ENCODE results near the gene ASF1A. TPM values are rescaled to one million over a fixed set of nuclear protein-coding genes. Genes with fewer than 3 reads are reported as not detected.

Gene ASF1A
- total RNA-seq, 1 donor: 23.7 TPM

DNA sequence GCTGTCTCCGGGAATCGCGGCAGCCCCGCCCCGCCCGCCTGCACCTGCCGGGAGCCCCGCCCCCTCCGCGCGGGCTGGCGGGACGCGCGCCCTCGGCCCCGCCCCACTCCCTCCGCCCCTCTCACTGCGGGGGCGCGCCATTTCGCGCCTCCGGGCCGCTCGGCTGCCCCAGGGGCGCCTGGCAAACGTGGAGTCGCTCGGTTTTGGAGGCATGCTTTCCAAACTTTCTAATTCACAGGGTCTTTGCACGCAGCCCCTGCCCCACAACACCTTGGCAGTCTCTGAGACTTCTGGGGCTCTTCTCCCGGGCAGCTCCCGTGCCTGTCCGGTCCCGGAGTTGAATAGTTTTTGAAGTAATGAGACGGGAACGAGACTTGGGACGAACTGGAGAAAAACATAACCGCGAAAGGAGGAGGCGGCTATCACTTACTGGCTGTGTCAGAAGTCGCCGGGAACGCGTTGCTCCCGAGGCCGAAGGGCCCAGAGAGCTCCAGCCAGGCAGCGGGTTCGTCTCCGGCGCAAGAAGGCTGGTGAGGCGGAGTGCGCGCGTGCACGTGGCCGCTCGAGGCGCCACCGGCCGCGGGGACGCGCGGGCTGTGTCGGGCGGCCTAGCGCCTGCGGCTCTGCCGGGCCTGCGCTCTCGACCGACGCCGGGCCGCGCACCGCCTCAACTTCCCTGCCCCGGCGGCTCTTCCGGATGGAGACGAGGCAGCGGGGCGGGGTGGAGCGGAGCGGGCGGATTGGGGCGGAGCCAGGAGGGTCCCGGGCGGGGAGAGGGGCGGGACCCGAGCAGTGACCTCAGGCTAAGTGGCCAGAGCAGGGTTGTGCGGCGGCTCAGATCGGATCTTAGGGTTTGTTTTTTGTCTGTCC is 40.7 kb downstream of the ASF1A start, which contains the start of gene MCM9:
Gene MCM9, minus strand, starts transcription at position 699 of the 870 bp plus-strand sequence. CDS start 3,436 bp downstream, outside the sequence.
- H3K4me3 ChIP-seq (ENCODE audit: low read depth, low read length): peak within 1 kb of the TSS; percentile 95
- TF ChIP-seq, protein P1, sequence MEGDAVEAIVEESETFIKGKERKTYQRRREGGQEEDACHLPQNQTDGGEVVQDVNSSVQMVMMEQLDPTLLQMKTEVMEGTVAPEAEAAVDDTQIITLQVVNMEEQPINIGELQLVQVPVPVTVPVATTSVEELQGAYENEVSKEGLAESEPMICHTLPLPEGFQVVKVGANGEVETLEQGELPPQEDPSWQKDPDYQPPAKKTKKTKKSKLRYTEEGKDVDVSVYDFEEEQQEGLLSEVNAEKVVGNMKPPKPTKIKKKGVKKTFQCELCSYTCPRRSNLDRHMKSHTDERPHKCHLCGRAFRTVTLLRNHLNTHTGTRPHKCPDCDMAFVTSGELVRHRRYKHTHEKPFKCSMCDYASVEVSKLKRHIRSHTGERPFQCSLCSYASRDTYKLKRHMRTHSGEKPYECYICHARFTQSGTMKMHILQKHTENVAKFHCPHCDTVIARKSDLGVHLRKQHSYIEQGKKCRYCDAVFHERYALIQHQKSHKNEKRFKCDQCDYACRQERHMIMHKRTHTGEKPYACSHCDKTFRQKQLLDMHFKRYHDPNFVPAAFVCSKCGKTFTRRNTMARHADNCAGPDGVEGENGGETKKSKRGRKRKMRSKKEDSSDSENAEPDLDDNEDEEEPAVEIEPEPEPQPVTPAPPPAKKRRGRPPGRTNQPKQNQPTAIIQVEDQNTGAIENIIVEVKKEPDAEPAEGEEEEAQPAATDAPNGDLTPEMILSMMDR (IDR thresholded peaks at IDR 0.05; ENCODE audit: insufficient read depth, low read depth, low read length): no peak
- peak; percentile 85 for DNase-seq (ENCODE audit: low read depth)

DNA sequence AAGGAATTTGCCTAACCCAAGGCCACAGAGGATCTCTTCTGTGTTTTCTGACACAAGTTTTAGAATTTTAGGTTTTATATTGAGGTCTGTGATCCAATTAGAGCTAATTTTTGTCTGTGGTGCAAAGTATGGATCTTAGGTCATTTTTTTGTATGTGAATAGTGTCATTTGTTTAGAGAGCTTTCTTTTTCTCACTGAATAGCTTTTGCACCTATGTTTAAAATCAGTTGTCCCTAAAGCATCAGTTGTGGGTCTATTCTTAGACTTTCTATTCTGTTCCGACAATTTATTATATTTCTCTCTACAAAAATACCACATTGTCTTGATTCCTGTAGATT is 41.3 kb downstream of the ASF1A start:
- no peak for DNase-seq (ENCODE audit: low read depth)
- TF ChIP-seq, protein P1 (IDR thresholded peaks at IDR 0.05; ENCODE audit: insufficient read depth, low read depth, low read length): no peak
- peak overlapping the region; percentile 95 for H3K4me3 ChIP-seq (ENCODE audit: low read depth, low read length)

DNA sequence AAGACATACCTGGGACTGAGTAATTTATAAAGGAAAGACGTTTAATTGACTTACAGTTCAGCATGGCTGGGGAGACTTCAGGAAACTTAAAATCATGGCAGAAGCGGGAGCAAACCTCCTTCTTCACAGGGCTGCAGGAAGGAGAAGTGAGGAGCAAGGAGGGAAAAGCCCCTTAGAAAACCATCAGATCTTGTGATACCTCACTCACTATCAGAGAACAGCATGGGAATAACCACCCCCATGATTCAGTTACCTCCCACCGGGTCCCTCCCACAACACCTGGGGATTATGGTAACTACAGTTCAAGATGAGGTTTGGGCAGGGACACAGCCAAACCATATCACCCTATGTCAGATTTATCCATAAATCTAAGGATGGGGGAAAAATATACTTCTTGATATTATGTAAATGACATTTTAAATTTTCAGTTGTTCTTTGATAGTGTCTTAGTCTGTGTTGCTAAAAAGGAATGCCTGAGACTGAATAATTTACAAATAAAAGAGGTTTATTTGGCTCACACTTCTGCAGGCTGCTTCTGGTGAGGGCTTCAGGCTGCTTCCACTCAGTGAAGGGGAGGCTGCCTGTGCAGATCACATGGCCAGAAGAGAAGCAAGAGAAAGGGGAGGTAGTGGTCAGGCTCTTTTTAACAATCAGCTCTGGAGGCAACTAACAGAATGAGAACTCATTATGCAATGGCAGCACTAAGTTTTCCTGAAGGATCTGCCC is 42.2 kb downstream of the ASF1A start:
- no peak overlapping the region for H3K4me3 ChIP-seq (ENCODE audit: low read depth, low read length)
- DNase-seq (ENCODE audit: low read depth): no peak
- TF ChIP-seq, protein P1 (IDR thresholded peaks at IDR 0.05; ENCODE audit: insufficient read depth, low read depth, low read length): no peak

DNA sequence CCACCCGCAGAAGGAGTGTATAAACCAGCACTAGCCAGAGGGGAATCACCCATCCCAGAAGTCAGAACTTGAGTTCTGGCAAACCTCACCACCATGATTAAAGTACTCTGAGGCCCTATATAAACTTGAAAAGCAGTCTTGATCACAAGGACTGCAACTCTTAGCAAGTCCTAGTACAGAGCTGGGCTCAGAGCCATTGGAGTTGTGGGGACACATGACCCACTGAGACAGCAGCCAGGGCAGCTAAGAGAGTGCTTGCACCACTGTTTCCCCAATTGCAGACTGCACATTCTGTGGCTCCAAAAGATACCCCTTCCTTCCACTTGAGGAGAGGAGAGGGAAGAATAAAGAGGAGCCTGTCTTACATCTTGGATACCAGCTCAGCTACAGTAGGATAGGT is 45.7 kb downstream of the ASF1A start:
- TF ChIP-seq, protein P1 (IDR thresholded peaks at IDR 0.05; ENCODE audit: insufficient read depth, low read depth, low read length): no peak
- DNase-seq (ENCODE audit: low read depth): no peak
- H3K4me3 ChIP-seq (ENCODE audit: low read depth, low read length): no peak overlapping the region

DNA sequence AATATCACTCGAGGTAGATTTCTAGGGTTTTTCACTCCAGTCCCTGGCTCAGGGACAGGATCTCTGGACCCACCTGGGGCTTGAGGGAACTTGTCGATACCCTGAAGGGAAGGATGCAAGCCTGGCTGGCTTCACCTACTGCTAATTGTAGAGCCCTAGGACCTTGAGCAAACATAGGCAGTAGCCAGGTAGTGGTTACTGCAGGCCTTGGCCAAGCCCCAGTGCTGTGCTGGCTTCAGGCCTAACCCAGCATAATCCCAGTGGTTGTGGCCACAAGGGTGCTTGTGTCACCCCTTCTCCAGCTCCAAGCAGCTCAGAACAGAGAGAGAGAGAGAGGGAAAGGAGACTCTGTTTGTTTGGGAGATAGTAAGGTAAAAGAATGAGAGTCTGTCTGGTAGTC is 46.8 kb downstream of the ASF1A start:
- TF ChIP-seq, protein P1 (IDR thresholded peaks at IDR 0.05; ENCODE audit: insufficient read depth, low read depth, low read length): no peak
- no peak overlapping the region for H3K4me3 ChIP-seq (ENCODE audit: low read depth, low read length)

DNA sequence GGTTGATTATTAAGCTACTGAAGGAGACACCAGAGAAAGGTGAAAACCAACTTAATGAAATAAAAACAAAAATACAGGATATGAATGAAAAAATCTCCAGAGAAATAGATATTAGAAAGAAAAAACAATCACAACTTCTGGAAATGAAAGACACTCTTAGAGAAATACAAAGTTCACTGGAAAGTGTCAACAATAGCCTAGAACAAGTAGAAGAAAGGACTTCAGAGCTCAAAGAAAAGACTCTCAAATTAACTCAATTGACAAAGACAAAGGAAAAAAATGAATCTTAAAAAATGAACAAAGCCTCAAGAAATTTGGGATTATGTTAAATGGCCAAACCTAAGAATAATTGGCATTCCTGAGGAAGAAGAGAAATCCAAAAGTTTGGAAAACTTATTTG is 51.3 kb downstream of the ASF1A start:
- TF ChIP-seq, protein P1 (IDR thresholded peaks at IDR 0.05; ENCODE audit: insufficient read depth, low read depth, low read length): no peak
- DNase-seq (ENCODE audit: low read depth): no peak
- no peak overlapping the region for H3K4me3 ChIP-seq (ENCODE audit: low read depth, low read length)

More for the DNA sequence above, 46.8 kb downstream of the ASF1A start:
- no peak for DNase-seq (ENCODE audit: low read depth)

All from fibroblast of villous mesenchyme (primary cell).